ENCODE data around the gene MAP2K5.
A peak's percentile ranks its signal among the peaks of the same experiment; 100 is the strongest.

MAP2K5 gene

DNA sequence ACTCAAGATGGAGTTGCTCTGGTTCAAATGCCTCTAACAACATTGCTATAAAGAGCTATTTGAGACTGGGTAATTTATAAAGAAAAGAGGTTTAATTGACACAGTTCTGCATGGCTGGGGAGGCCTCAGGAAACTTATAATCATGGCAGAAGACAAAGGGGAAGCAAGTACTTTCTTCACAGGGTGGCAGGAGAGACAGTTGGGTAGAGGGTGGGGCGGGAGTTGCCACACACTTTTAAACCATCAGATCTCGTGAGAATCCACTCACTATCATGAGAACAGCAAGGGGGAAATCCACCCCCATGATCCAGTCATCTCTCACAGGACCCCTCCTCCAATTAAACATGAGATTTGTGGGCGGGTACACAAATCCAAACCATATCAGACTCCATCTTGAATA, 30.7 kb downstream of the MAP2K5 start:
- TF ChIP-seq ZNF76 (tag by site-specific recombination; IDR thresholded peaks at IDR 0.05; ENCODE audit: borderline replicate concordance, low read depth) = no peak
- no peak for TF ChIP-seq REPIN1 (tag by site-specific recombination; IDR thresholded peaks at IDR 0.05; ENCODE audit: low read depth)
- TF ChIP-seq SP7 (tag by site-specific recombination; IDR thresholded peaks at IDR 0.05) = no peak
- TF ChIP-seq ZNF302 (tag by site-specific recombination; IDR thresholded peaks at IDR 0.05; ENCODE audit: low read depth) = no peak
- TF ChIP-seq KLF8 (tag by site-specific recombination; IDR thresholded peaks at IDR 0.05) = no peak
- no peak for TF ChIP-seq ZNF791 (tag by site-specific recombination; IDR thresholded peaks at IDR 0.05)
- no peak for TF ChIP-seq ZNF837 (tag by site-specific recombination; IDR thresholded peaks at IDR 0.05)
- TF ChIP-seq YY2 (tag by site-specific recombination; IDR thresholded peaks at IDR 0.05) = no peak
- TF ChIP-seq ZNF670 (tag by site-specific recombination; IDR thresholded peaks at IDR 0.05; ENCODE audit: low read depth) = no peak
- TF ChIP-seq, protein P1, sequence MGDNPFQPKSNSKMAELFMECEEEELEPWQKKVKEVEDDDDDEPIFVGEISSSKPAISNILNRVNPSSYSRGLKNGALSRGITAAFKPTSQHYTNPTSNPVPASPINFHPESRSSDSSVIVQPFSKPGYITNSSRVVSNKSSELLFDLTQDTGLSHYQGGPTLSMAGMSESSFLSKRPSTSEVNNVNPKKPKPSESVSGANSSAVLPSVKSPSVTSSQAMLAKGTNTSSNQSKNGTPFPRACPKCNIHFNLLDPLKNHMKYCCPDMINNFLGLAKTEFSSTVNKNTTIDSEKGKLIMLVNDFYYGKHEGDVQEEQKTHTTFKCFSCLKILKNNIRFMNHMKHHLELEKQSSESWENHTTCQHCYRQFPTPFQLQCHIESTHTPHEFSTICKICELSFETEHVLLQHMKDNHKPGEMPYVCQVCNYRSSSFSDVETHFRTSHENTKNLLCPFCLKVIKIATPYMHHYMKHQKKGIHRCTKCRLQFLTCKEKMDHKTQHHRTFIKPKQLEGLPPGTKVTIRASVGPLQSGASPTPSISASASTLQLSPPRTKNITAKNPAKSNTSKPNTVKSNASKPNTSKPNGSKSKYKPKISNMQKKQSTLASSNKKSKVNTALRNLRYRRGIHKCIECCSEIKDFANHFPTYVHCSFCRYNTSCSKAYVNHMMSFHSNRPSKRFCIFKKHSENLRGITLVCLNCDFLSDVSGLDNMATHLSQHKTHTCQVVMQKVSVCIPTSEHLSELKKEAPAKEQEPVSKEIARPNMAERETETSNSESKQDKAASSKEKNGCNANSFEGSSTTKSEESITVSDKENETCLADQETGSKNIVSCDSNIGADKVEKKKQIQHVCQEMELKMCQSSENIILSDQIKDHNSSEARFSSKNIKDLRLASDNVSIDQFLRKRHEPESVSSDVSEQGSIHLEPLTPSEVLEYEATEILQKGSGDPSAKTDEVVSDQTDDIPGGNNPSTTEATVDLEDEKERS (tag by site-specific recombination; IDR thresholded peaks at IDR 0.05) = no peak
- TF ChIP-seq, protein P2, sequence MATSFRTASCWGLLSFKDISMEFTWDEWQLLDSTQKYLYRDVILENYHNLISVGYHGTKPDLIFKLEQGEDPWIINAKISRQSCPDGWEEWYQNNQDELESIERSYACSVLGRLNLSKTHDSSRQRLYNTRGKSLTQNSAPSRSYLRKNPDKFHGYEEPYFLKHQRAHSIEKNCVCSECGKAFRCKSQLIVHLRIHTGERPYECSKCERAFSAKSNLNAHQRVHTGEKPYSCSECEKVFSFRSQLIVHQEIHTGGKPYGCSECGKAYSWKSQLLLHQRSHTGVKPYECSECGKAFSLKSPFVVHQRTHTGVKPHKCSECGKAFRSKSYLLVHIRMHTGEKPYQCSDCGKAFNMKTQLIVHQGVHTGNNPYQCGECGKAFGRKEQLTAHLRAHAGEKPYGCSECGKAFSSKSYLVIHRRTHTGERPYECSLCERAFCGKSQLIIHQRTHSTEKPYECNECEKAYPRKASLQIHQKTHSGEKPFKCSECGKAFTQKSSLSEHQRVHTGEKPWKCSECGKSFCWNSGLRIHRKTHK (tag by site-specific recombination; IDR thresholded peaks at IDR 0.05) = no peak
- TF ChIP-seq, protein P3, sequence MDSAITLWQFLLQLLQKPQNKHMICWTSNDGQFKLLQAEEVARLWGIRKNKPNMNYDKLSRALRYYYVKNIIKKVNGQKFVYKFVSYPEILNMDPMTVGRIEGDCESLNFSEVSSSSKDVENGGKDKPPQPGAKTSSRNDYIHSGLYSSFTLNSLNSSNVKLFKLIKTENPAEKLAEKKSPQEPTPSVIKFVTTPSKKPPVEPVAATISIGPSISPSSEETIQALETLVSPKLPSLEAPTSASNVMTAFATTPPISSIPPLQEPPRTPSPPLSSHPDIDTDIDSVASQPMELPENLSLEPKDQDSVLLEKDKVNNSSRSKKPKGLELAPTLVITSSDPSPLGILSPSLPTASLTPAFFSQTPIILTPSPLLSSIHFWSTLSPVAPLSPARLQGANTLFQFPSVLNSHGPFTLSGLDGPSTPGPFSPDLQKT (IDR thresholded peaks at IDR 0.05; ENCODE audit: borderline replicate concordance, low read depth, low read length) = no peak
- no peak for TF ChIP-seq ZNF664 (tag by site-specific recombination; IDR thresholded peaks at IDR 0.05)
- H3K4me1 ChIP-seq (ENCODE audit: control insufficient read depth, insufficient read depth, low read length) = peaks cover 23% of the 10 kb centered on the region
- no peak overlapping the region for H3K27ac ChIP-seq (ENCODE audit: extremely low read depth, low read depth, low read length)
- CTCF ChIA-PET = interaction anchor here (0.6 kb wide), 1 partner anchor 72 kb away, joined by 3 read pairs; no protein-coding TSS in a partner anchor
- no peaks in the 10 kb centered on the region for H3K36me3 ChIP-seq (ENCODE audit: control insufficient read depth in 2 of 2, insufficient read depth in 1 of 2, low read length in 2 of 2)
- H3K9me3 ChIP-seq (ENCODE audit: control insufficient read depth, insufficient read depth, low read depth, low read length) = no peaks in the 10 kb centered on the region
- no peak overlapping the region for H3K4me3 ChIP-seq (ENCODE audit: low read depth, low read length)
- POLR2A ChIA-PET = no interaction called here

DNA sequence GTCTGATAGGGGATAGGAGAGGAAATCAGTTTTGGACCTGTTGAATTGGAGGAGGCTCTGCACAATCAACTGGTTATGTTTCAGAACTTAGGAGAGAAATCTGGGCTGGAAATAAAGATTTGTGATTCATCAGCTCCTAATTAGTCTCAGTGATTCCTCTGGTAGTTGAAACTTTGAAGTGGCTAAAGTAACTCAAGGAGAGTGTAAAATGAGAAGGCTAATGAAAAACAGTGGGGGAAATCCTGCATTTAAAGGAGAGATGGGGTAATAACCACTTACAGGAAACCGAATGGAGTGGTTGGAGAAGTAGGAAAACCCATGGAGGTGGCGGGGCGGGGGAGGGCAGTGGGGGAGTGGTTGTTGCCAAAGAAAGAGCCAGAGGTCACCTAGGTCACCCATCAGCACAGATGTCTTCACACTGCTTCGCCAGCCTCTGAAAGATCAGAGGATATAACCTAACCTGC, 32.6 kb downstream of the MAP2K5 start:
- ChIA-PET CTCF (no interaction called here), POLR2A (no interaction called here)
- Histone ChIP-seq H3K4me3 (ENCODE audit: low read depth, low read length) (no peak overlapping the region), H3K36me3 (ENCODE audit: control insufficient read depth in 2 of 2, insufficient read depth in 1 of 2, low read length in 2 of 2) (no peaks in the 10 kb centered on the region), H3K4me1 (ENCODE audit: control insufficient read depth, insufficient read depth, low read length) (peaks cover 34% of the 10 kb centered on the region), H3K27ac (ENCODE audit: extremely low read depth, low read depth, low read length) (no peak overlapping the region), H3K9me3 (ENCODE audit: control insufficient read depth, insufficient read depth, low read depth, low read length) (no peaks in the 10 kb centered on the region)
- peak; percentile 89 for TF ChIP-seq OSR2 (tag by site-specific recombination; IDR thresholded peaks at IDR 0.05)
- no peak for TF ChIP-seq ZNF24 (tag by site-specific recombination; IDR thresholded peaks at IDR 0.05)
- TF ChIP-seq, protein P4, sequence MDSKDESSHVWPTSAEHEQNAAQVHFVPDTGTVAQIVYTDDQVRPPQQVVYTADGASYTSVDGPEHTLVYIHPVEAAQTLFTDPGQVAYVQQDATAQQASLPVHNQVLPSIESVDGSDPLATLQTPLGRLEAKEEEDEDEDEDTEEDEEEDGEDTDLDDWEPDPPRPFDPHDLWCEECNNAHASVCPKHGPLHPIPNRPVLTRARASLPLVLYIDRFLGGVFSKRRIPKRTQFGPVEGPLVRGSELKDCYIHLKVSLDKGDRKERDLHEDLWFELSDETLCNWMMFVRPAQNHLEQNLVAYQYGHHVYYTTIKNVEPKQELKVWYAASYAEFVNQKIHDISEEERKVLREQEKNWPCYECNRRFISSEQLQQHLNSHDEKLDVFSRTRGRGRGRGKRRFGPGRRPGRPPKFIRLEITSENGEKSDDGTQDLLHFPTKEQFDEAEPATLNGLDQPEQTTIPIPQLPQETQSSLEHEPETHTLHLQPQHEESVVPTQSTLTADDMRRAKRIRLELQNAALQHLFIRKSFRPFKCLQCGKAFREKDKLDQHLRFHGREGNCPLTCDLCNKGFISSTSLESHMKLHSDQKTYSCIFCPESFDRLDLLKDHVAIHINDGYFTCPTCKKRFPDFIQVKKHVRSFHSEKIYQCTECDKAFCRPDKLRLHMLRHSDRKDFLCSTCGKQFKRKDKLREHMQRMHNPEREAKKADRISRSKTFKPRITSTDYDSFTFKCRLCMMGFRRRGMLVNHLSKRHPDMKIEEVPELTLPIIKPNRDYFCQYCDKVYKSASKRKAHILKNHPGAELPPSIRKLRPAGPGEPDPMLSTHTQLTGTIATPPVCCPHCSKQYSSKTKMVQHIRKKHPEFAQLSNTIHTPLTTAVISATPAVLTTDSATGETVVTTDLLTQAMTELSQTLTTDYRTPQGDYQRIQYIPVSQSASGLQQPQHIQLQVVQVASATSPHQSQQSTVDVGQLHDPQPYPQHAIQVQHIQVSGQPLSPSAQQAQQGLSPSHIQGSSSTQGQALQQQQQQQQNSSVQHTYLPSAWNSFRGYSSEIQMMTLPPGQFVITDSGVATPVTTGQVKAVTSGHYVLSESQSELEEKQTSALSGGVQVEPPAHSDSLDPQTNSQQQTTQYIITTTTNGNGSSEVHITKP (tag by site-specific recombination; IDR thresholded peaks at IDR 0.05) = 0 out of 2 replicates have a peak, but pooled peaks have one; percentile 22
- peak; percentile 95 for TF ChIP-seq SP7 (tag by site-specific recombination; IDR thresholded peaks at IDR 0.05)
- TF ChIP-seq, protein P5, sequence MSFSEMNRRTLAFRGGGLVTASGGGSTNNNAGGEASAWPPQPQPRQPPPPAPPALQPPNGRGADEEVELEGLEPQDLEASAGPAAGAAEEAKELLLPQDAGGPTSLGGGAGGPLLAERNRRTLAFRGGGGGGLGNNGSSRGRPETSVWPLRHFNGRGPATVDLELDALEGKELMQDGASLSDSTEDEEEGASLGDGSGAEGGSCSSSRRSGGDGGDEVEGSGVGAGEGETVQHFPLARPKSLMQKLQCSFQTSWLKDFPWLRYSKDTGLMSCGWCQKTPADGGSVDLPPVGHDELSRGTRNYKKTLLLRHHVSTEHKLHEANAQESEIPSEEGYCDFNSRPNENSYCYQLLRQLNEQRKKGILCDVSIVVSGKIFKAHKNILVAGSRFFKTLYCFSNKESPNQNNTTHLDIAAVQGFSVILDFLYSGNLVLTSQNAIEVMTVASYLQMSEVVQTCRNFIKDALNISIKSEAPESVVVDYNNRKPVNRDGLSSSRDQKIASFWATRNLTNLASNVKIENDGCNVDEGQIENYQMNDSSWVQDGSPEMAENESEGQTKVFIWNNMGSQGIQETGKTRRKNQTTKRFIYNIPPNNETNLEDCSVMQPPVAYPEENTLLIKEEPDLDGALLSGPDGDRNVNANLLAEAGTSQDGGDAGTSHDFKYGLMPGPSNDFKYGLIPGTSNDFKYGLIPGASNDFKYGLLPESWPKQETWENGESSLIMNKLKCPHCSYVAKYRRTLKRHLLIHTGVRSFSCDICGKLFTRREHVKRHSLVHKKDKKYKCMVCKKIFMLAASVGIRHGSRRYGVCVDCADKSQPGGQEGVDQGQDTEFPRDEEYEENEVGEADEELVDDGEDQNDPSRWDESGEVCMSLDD (tag by site-specific recombination; IDR thresholded peaks at IDR 0.05) = no peak
- TF ChIP-seq, protein P3 (IDR thresholded peaks at IDR 0.05; ENCODE audit: borderline replicate concordance, low read depth, low read length) = no peak
- TF ChIP-seq, protein P6, sequence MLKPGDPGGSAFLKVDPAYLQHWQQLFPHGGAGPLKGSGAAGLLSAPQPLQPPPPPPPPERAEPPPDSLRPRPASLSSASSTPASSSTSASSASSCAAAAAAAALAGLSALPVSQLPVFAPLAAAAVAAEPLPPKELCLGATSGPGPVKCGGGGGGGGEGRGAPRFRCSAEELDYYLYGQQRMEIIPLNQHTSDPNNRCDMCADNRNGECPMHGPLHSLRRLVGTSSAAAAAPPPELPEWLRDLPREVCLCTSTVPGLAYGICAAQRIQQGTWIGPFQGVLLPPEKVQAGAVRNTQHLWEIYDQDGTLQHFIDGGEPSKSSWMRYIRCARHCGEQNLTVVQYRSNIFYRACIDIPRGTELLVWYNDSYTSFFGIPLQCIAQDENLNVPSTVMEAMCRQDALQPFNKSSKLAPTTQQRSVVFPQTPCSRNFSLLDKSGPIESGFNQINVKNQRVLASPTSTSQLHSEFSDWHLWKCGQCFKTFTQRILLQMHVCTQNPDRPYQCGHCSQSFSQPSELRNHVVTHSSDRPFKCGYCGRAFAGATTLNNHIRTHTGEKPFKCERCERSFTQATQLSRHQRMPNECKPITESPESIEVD (tag by site-specific recombination; IDR thresholded peaks at IDR 0.05) = peak; percentile 74
- no peak for TF ChIP-seq ZFP41 (tag by site-specific recombination; IDR thresholded peaks at IDR 0.05; ENCODE audit: borderline replicate concordance)
